Sigmoid colon (tissue), 7 donors: ENCODE measurements around the gene SINHCAF. TPM values are rescaled to one million over a fixed set of nuclear protein-coding genes. Genes with fewer than 3 reads are reported as not detected.
"Not testable (repeated sequence)": the region's sequence is repeated elsewhere in the genome, so short reads cannot be mapped to it uniquely, and the experiment has no call there.

Experiments used
- DNase-seq: peaks from one replicate; pipeline ENCODE4 v3.0.0-alpha.2; 2019
- H3K27ac ChIP-seq, 4 donors: fragments of 200-600 bp; sonication (generic); one replicate each; pipeline ENCODE4 v1.5.1; 2016 to 2019; ENCODE audit warnings: mild to moderate bottlenecking in 1 of 4
- H3K27me3 ChIP-seq, 3 donors: fragments of 200-600 bp; sonication (generic); one replicate each; pipeline ENCODE4 v1.5.1; 2019; ENCODE audit warnings: mild to moderate bottlenecking in 1 of 3
- H3K36me3 ChIP-seq, 4 donors: fragments of 200-600 bp; sonication (generic); one replicate each; pipeline ENCODE4 v1.5.1; 2016 to 2019
- H3K4me1 ChIP-seq, 4 donors: fragments of 200-600 bp; sonication (generic); one replicate each; pipeline ENCODE4 v1.5.1; 2017 to 2019
- H3K4me3 ChIP-seq, 4 donors: fragments of 200-600 bp; sonication (generic); one replicate each; pipeline ENCODE4 v1.5.1; 2017 to 2019; ENCODE audit warnings: mild to moderate bottlenecking in 2 of 4, moderate library complexity in 1 of 4
- H3K9me3 ChIP-seq, 4 donors: fragments of 200-600 bp in 3 of 4; sonication (generic) in 3 of 4; one replicate each; pipeline versions ENCODE4 v1.5.1 to v1.6.1; 2013 to 2019
- EP300 ChIP-seq, 4 donors: sonication (generic); formaldehyde crosslinking; IDR thresholded peaks; one replicate each; pipeline ENCODE4 v1.6.1; 2017; ENCODE audit warnings: antibody characterized with exemption in 4 of 4
- POLR2A ChIP-seq, 2 donors: fragments of 450-650 bp; IDR thresholded peaks; one replicate each; pipeline ENCODE4 v1.6.1; 2016; ENCODE audit warnings: antibody characterized with exemption in 2 of 2, mild to moderate bottlenecking in 2 of 2, moderate library complexity in 2 of 2
- POLR2AphosphoS5 ChIP-seq, 4 donors: sonication (generic); formaldehyde crosslinking; IDR thresholded peaks; one replicate each; pipeline ENCODE4 v1.6.1; 2017; ENCODE audit warnings: antibody characterized with exemption in 4 of 4
- WGBS, 2 donors: extraction: QIAGEN DNeasy Blood & Tissue Kit; methylation state at CpG; one replicate each; pipeline ENCODE4 v1.1.7; 2013; 5-methylcytosine and 5-hydroxymethylcytosine counted together
- intact Hi-C: fragments of 100-400 bp; cut with DNase I; formaldehyde crosslinking; loops from one replicate; pipeline ENCODE4 v1.15.1; 2023
- polyA plus RNA-seq, 3 donors: library from polyadenylated mRNA; stranded (reverse); fragments of 200-250 nt; gene quantifications; one replicate each; pipeline ENCODE4 v1.2.3, GENCODE V29; 2013
- total RNA-seq, 4 donors: library from RNA; depleted of rRNA; stranded (reverse); fragments of >200 nt; gene quantifications; one replicate each; pipeline ENCODE4 v1.1.0, GENCODE V29; 2016
- TF ChIP-seq, protein P1 (sequence below), 4 experiments: fragments of 450-650 bp in 3 of 4; fragments of 200-600 bp in 1 of 4; IDR thresholded peaks; one replicate each; pipeline ENCODE4 v1.5.1; 2016 to 2019; ENCODE audit warnings: antibody characterized with exemption in 4 of 4, mild to moderate bottlenecking in 3 of 4, moderate library complexity in 2 of 4
- donor health status: healthy with polysubstance abuse.
- donor health status: Bipolar disorder and iron deficiency.
- donor health status: healthy.

SINHCAF gene
- total and polyA plus RNA-seq, 7 donors, result 31.1 to 68.4 (median 51.7) TPM

DNA sequence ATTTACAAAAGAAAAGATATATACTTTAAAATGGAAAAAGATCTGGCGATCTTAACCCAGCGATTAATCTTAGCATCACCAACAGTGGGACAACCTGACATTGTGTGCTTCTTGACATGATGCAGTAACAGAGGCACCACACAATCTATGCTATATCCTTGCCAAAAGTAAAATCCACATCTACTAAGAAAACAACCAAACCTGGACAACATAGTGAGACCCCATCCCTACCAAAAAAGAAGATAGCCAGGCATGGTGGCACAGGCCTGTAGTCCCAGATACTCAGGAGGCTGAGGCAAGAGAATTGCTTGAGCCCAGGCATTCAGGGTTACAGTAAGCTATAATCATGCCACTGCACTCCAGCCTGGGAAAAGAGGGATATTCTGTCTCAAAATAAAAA is 50.5 kb downstream of the SINHCAF start:
- Histone ChIP-seq H3K4me3 (no peak overlapping the region), H3K27ac (no peak overlapping the region), H3K4me1 (peaks cover 0 to 20% (median 16%) of the 10 kb centered on the region in 4 donors), H3K36me3 (no peaks in the 10 kb centered on the region), H3K9me3 (no peaks in the 10 kb centered on the region), H3K27me3 (no peaks in the 10 kb centered on the region)
- TF ChIP-seq POLR2AphosphoS5 (IDR thresholded peaks at IDR 0.05), result no peak
- intact Hi-C loops, result loop anchor here (5.0 to 10.0 kb wide), 3 partner anchors 47 to 359 kb away; no protein-coding TSS in a partner anchor
- WGBS, 2 donors, result 98 to 99% methylated on average over 2 of the region's 2 CpGs
- DNase-seq, result no peak

DNA sequence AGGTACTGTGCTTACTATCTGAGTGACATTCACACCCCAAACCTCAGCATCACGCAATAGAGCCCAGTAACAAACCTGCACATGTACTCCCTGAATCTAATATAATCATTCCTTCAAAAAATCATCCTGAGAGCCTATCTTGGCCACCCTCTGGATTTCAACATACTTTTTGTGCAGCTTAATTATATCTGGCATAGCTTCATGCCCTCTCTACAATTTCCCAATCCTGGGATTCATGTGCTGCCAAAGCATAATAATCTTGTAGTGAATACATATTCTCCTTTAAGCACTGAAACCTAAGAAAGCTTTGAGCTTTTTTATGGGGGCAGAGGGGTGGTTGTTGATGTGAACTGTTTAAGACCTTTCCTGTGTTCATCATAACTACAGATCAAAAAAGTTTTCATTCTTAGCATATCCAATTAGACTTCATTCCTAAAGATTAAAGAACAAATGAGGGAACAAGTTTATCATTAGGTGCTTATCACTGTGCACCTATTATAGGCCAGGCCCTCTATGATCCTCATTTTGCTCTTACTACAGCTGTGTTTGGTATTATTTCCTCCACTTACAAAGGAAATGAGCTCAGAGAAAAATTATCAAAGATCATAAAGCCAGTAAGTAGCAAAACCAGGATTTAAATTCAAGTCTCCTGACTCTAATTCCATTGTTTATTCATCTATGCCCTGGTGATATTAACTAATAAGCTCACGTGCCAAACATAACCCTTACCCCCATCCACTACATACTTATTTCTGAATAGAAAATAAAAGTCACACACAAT is 51.2 kb downstream of the SINHCAF start:
- H3K27me3 ChIP-seq, result no peaks in the 10 kb centered on the region
- intact Hi-C loops, result loop anchor here (5.0 to 10.0 kb wide), 3 partner anchors 48 to 360 kb away; no protein-coding TSS in a partner anchor
- H3K4me1 ChIP-seq, result peaks cover 0 to 20% (median 10%) of the 10 kb centered on the region in 4 donors
- no peaks in the 10 kb centered on the region for H3K9me3 ChIP-seq
- no peak overlapping the region for H3K4me3 ChIP-seq
- WGBS, 2 donors, result 93 to 95% methylated on average over 2 of the region's 2 CpGs
- no peak overlapping the region for H3K27ac ChIP-seq
- no peaks in the 10 kb centered on the region for H3K36me3 ChIP-seq
- no peak for TF ChIP-seq POLR2A (IDR thresholded peaks at IDR 0.05)
- TF ChIP-seq POLR2AphosphoS5 (IDR thresholded peaks at IDR 0.05), result no peak
- no peak for TF ChIP-seq EP300 (IDR thresholded peaks at IDR 0.05)
- TF ChIP-seq, protein P1, sequence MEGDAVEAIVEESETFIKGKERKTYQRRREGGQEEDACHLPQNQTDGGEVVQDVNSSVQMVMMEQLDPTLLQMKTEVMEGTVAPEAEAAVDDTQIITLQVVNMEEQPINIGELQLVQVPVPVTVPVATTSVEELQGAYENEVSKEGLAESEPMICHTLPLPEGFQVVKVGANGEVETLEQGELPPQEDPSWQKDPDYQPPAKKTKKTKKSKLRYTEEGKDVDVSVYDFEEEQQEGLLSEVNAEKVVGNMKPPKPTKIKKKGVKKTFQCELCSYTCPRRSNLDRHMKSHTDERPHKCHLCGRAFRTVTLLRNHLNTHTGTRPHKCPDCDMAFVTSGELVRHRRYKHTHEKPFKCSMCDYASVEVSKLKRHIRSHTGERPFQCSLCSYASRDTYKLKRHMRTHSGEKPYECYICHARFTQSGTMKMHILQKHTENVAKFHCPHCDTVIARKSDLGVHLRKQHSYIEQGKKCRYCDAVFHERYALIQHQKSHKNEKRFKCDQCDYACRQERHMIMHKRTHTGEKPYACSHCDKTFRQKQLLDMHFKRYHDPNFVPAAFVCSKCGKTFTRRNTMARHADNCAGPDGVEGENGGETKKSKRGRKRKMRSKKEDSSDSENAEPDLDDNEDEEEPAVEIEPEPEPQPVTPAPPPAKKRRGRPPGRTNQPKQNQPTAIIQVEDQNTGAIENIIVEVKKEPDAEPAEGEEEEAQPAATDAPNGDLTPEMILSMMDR (IDR thresholded peaks at IDR 0.05), result no peak
- DNase-seq, result no peak

DNA sequence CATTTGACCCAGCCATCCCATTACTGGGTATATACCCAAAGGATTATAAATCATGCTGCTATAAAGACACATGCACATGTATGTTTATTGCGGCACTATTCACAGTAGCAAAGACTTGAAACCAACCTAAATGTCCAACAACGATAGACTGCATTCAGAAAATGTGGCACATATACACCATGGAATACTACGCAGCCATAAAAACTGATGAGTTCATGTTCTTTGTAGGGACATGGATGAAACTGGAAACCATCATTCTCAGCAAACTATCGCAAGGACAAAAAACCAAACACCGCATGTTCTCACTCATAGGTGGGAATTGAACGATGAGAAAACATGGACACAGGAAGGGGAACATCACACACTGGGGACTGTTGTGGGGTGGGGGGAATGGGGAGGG is 52.2 kb downstream of the SINHCAF start:
- H3K27ac ChIP-seq, H3K27me3 ChIP-seq, H3K36me3 ChIP-seq, H3K4me3 ChIP-seq, DNase-seq, H3K9me3 ChIP-seq: not testable (repeated sequence)
- 96 to 98% methylated on average over 6 of the region's 6 CpGs for WGBS, 2 donors
- intact Hi-C loops, result loop anchor here (2.0 to 10.0 kb wide), 3 partner anchors 159 to 423 kb away; no protein-coding TSS in a partner anchor
- peaks cover 0 to 16% (median 1%) of the 10 kb centered on the region in 4 donors for H3K4me1 ChIP-seq

DNA sequence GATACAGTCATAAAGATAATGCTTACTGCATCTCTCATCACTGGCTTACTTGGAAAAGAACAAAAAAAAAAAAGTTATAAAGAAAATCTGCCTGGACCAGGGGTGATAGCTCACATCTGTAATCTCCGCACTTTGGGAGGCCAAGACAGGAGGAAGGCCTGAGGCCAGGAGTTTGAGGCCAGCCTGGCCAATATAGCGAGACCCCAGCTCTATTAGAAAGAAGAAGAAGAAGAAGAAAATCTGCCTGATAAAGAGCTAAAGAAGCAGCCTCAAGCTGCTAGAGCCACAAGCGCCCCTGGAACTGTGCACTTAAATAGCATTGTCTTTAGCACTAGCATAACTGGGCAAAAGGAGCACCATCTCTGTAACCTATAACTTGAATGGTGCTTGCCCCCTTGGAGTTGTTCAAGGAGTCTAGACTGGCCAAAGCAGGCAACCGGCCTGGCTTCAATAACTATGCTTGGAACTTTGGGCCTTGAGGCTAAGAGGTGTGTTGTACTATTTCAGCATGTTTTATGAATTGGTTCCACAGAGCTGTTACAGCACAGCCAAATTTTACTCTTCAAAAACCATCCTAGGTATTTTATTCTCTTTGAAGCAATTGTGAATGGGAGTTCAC is 53.2 kb downstream of the SINHCAF start:
- H3K27me3 ChIP-seq, result no peaks in the 10 kb centered on the region
- no peak overlapping the region for H3K4me3 ChIP-seq
- H3K4me1 ChIP-seq, result peaks cover 0 to 15% (median 0%) of the 10 kb centered on the region in 4 donors
- intact Hi-C loops, result loop anchor here (2.0 to 10.0 kb wide), 3 partner anchors 158 to 422 kb away; no protein-coding TSS in a partner anchor
- no peaks in the 10 kb centered on the region for H3K36me3 ChIP-seq
- no peaks in the 10 kb centered on the region for H3K9me3 ChIP-seq
- WGBS, 2 donors, result 94 to 95% methylated on average over 4 of the region's 4 CpGs
- DNase-seq, result no peak
- TF ChIP-seq EP300 (IDR thresholded peaks at IDR 0.05) (no peak), POLR2A (IDR thresholded peaks at IDR 0.05) (no peak)
- TF ChIP-seq, protein P1 (IDR thresholded peaks at IDR 0.05), result no peak
- H3K27ac ChIP-seq, result no peak overlapping the region

DNA sequence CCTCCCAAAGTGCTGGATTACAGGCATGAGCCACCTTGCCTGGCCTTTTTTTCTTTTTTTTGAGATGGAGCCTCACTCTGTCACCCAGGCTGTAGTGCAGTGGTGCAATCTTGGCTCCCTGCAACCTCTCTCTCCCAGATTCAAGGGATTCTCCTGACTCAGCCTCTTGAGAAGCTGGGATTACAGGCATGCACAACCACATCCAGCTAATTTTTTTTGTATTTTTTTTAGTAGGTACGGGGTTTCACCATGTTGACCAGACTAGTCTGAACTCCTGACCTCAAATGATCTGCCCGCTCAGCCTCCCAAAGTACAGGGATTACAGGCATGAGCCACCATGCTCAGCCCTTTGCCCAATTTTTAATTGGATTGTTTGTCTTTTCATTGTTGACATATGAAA is 58.0 kb downstream of the SINHCAF start:
- WGBS, 2 donors, result 88 to 94% methylated on average over 2 of the region's 2 CpGs
- H3K27ac ChIP-seq, result no peak overlapping the region
- intact Hi-C loops, result no loop called here

More for the DNA sequence above, 58.0 kb downstream of the SINHCAF start:
- H3K27me3 ChIP-seq, result no peaks in the 10 kb centered on the region
- H3K4me1 ChIP-seq, result peaks cover 0 to 15% (median 0%) of the 10 kb centered on the region in 4 donors
- no peak for TF ChIP-seq POLR2A (IDR thresholded peaks at IDR 0.05)
- TF ChIP-seq POLR2AphosphoS5 (IDR thresholded peaks at IDR 0.05), result no peak
- TF ChIP-seq, protein P1 (IDR thresholded peaks at IDR 0.05), result no peak
- no peaks in the 10 kb centered on the region for H3K36me3 ChIP-seq
- H3K9me3 ChIP-seq, result no peaks in the 10 kb centered on the region
- no peak overlapping the region for H3K4me3 ChIP-seq
- DNase-seq, result no peak
